UCSD-AML1 (cell line): Measurements from ENCODE around the gene C9orf153.

ENCODE experiments used
- DNase-seq: peaks from one replicate; lab custom pipeline; 2025; ENCODE audit not compliant: unreplicated experiment; lab: John Stamatoyannopoulos, UW

Gene C9orf153

GRCh38 chr9:86272221-86272620 is 12.8 kb upstream of the C9orf153 start:
- no peak for DNase-seq

- no peak for DNase-seq
Measured at GRCh38 chr9:86263876-86264275, 4.4 kb upstream of the C9orf153 start.

- no peak for DNase-seq
Measured at GRCh38 chr9:86262492-86262891, 3.0 kb upstream of the C9orf153 start.

DNA sequence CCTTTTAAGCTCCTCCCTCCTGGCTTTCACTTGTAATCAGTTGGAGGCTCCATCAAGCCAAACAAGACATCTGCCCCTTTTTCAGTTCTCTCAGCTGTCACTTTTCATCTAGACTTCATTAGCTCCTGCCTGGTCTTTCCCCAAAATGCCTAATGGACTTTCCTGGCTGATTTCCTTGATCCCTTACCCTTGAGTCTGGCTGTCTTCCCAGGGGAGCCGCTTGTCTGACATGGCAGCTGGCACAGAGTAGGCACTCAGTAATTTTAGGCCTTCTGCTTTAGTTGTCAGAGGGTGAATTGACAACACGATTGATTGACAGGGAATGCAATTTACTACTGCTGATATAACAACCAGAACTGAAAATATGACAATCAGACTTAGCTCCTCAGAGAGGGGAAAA is 2.1 kb downstream of the C9orf153 start:
- no peak for DNase-seq

DNA sequence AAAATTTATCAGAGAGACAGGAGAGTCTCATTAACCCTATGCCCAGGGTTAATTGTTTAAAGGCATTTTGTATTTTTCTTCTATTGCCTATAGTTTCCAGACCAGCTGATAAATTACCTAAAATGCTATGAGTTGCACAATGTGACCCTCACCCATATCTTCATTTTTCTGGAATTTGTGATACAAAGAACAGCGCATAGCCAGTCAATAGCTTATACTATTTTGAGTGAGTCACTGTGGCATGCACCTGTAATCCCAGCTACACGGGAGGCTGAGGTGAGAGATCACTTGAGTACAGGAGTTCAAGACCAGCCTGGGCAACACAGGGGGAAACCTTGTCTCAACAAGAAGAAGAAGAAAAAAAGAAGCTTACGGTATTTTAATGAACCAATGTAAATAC is 2.8 kb downstream of the C9orf153 start:
- DNase-seq: no peak

- DNase-seq: no peak
Measured at GRCh38 chr9:86253577-86253976, 5.9 kb downstream of the C9orf153 start.

DNA sequence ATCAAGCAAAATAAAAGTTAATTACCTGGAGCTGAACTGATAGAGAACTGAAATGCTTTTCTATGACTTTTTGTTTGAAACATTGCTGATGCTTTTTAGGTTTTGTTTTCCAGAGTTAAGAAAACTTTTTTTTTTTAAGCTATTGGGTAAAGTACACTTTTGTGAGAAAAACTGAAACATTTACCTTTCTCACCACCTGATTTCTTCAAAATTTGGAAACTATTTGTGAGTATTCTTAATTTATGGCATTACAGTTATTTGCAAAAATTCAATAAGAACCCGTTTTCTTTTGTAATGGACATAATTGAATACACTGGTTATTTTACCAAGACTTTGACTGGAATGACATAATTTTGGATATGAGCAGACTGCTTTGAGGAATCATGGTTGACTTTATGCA is 6.6 kb downstream of the C9orf153 start:
- no peak for DNase-seq

GRCh38 chr9:86250123-86250522 is 9.3 kb downstream of the C9orf153 start:
- DNase-seq: no peak

DNA sequence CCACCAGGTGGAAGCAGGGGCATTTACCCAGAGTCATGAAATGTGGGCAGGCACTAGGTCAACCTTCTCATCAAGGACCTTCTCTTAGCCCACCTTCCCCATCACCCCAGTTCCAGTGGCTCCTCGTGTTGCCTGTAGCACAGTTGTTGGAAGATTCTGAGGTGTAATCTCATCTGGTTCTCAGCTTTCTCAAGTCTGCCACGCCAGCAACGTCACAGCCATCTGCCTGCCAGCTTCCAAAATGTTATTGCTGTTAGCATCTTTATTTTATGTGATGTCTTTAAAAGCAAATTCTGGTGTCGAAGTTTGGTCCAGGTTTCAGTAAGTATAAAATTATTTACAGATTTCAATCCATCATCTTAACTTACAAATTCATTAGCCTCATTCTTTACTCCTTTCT is 10.7 kb downstream of the C9orf153 start:
- DNase-seq: no peak

- DNase-seq: no peak
Measured at GRCh38 chr9:86246752-86247161, 12.7 kb downstream of the C9orf153 start.

- DNase-seq: no peak
Measured at GRCh38 chr9:86242071-86242470, 17.4 kb downstream of the C9orf153 start.

DNA sequence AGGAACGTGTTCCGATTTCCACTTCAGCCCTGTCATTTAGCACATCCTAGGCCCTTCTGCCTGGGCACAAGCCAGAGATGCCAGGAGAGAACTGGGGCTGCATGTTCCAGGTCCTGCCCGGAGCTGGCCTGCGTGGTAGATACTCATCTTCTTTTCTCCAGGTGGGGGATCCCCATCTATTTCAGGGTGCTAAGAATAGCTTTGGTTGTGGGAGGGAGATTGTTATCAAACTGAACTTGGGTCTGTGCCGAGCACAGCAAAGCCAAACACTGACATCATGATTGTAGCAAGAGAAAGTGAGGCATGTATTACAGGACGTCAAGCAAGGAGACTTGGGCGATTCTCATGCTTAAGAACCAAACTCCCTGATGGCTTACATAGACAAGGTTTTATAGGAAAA is 18.2 kb downstream of the C9orf153 start:
- no peak for DNase-seq

DNA sequence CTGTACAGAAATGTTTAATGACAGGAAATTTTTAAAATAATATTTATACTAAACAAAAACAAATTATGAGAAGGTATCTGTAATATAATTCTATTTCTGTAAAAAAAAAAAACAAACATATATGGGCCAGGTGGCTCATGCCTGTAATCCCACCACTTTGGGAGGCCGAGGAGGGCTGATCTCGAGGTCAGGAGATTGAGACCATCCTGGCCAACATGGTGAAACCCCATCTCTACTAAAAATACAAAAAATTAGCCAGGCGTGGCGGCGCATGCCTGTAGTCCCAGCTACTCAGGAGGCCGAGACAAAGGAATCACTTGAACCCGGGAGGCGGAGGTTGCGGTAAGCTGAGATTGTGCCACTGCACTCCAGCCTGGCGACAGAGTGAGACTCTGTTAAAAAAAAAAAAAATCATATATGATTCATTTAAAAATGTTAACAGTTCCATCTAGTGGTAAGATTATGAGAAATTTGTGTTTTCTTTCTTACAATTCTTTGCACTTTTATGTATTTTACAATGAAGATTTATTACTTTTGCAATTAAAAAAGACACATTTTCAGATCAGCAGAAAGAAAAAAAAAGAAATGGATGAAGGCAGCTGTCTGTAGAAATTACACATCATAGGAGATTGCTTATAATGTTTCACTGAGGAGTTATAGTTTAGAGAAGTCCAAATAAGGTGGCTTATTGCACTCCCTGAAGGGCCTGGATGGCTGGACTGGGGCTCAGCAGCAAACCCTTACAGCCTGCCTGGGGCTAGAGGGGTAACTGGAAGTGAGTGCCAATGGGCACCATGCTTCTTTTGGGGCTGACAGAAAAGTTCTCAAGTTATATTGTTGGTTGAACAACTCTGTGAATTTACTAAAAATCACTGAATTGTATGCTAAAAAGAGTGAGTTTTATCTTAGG is 20.3 kb downstream of the C9orf153 start:
- no peak for DNase-seq

- no peak for DNase-seq
Measured at GRCh38 chr9:86230858-86231257, 28.6 kb downstream of the C9orf153 start.

DNA sequence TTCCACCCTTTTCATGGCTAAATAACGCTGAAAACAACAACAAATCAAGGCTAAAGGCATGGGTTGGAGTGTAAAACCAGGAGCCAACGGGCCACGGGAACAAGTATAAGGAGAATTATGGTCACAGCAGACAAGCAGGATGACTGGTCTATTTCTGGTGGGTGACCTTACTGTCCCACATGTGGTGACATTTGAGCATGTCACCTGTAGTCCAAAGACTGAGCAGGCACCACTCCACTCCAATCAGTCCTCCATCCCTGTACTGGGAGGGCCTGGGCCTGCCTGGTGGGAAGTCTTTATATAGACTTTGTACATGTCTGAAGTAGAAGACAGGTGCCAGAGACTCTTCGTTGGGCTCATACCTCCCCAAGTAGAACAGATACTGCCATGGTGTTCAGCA is 36.8 kb downstream of the C9orf153 start:
- no peak for DNase-seq

DNA sequence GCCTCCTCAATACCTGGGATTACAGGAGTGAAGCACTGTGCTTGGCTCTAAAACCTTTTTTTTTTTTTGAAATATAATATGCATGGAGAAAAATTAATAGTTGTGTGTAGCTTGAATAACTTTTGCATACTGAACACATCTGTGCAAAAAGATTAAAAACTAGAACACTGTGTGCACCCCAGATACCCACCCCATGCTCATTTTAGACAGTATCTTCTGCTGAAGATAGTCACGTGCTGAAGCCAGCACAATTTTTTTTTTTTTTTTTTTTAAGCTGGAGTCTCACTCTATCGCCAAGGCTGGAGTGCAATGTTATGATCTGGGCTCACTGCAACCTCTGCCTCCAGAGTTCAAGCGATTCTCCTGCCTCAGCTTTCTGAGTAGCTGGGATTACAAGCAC is 39.9 kb downstream of the C9orf153 start:
- no peak for DNase-seq

DNA sequence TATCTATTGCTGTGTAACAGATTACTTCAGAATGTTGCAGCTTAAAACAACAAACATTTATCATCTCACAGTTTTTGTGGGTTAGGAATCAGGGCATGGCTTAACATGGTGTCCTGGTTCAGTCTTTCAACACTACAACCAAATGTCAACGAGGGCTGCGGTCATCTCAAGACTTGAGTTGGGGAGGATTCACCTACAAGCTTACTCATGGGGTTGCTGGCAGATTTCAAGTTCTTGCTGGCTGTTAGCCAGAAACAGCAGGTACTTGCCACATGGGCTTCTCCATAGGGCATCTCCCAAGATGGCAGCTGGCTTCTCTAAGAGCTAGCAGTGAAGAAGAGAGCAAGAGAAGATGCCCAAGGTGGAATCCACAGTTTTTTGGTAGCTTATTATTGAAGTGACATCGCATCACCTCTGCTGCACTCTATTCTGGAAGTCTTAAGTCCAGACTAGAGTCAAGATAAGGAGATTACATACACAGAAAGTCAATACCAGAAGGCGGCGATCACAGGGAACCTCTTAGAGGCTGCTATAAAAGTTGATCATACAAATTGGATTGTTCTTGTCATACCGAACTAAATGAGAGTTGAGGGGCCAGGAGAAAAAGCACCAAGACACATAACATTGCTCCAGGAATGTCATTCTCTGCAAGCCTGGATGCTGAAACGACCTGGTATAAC is 42.2 kb downstream of the C9orf153 start:
- no peak for DNase-seq

- no peak for DNase-seq
Measured at GRCh38 chr9:86207193-86207592, 52.3 kb downstream of the C9orf153 start.

- no peak for DNase-seq
Measured at GRCh38 chr9:86202338-86202882, 57.0 kb downstream of the C9orf153 start.

DNA sequence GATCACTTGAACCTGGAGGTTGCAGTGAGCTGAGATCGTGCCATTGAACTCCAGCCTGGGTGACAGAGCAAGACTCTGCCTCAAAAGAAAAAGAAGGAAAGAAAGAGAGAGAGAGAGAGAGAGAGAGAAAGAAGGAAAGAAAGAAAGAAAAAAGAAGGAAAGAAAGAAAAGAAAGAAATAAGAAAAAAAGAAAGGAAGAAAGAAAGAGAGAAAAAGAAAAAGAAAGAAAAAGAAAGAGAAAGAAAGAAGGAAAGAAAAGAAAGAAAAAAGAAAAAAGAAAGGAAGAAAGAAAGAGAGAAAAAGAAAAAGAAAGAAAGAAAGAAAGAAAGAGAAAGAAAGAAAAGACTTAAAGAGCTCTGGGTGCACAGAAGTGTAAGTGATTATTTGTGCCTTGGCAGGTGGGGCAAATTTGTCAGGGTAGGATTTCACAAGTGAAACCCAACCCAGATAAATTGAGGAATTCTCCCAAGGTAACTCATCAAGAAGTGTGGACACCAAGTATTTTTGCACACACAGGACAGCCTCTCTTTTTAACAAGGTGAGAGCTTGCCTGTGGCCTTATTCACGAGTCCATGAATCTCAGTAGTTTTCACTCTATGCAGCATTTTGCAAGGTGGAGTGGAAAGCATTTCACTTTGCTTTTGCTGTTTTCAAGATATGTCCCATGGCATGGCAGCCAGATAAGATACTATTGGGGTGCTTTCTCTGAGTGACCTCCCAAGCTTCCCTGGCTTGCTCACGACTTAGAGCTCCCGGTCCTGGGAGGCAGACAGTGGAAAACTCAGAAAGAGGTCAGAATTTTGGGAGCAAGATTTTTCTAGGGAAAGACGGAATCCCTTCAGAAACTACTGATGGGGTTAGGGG is 57.8 kb downstream of the C9orf153 start:
- DNase-seq: no peak

DNA sequence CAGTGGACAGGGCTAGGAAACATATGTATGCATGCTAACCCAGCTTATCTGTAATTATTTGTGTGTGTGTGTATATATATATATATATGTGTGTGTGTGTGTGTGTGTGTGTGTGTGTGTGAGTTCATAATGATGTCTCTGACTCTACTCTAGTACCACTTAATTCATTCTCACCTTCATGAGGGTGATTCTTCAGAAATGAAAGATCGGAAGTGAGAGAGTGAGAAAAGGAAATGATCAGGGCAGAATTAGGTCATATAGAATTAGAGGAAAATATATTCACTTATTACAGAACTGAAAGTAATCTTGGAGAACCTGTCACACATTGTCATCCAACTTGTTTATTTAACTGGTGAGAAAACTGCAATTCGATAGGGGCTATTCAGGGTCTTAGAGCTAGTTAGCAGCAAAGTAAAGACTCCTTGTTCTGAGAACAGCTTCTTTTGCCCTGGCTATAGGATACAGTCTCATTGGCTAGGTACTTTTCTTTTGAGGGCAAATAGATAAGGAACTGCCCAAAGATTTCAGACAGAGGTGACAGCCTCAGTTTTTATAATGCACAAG is 58.8 kb downstream of the C9orf153 start:
- DNase-seq: no peak
